ENCODE data around the gene LDAH. TPM values are rescaled to one million over a fixed set of nuclear protein-coding genes. Genes with fewer than 3 reads are reported as not detected.

The LDAH gene
- polyA plus RNA-seq, 2 of the 4 experiments (the other 2 are of a cell fraction), result 29.6 to 42.4 TPM

DNA sequence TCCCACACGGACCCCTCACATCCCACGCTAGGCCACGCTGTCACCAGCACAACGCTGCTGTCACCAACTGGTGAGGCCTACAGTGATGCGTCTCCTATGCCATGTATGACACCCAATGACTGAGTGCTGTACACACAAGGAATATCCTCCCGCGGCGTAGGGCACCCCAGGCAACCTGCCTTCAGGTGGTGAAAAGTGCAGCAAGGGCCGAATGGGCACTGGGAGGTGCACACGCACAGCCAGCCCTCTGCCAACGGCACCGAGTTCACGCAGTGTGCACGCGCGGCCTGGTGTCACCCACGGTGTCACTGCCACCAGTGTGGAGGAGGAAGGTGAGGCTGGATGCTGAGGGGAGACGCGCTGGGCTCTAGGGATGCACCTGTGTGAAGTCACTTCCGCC is 176.5 kb downstream of the LDAH start:
- 89% methylated on average over 20 of the region's 20 CpGs for WGBS (ENCODE audit: missing lambda C conversion rate)
- TF ChIP-seq RCOR1 (IDR thresholded peaks at IDR 0.05; ENCODE audit: low read depth, low read length) (no peak), FOXS1 (CRISPR knock-in tag; IDR thresholded peaks at IDR 0.05) (no peak), TFCP2L1 (CRISPR knock-in tag; IDR thresholded peaks at IDR 0.05) (no peak), KDM5A (IDR thresholded peaks at IDR 0.05) (no peak), HDAC2 (IDR thresholded peaks at IDR 0.05) (no peak), NPAS2 (CRISPR knock-in tag; IDR thresholded peaks at IDR 0.05; ENCODE audit: borderline replicate concordance) (no peak), RAD21 (conservative IDR thresholded peaks at IDR 0.05 in 1 of 2, IDR thresholded peaks at IDR 0.05 in 1 of 2) (no peak), GATA3 (IDR thresholded peaks at IDR 0.05; ENCODE audit: borderline replicate concordance) (no peak), HES2 (IDR thresholded peaks at IDR 0.05) (no peak), POLR2AphosphoS2 (conservative IDR thresholded peaks at IDR 0.05; ENCODE audit: low read length) (no peak), ZNF302 (CRISPR knock-in tag; IDR thresholded peaks at IDR 0.05) (no peak), CEBPB (IDR thresholded peaks at IDR 0.05) (no peak), EHF (CRISPR knock-in tag; IDR thresholded peaks at IDR 0.05) (no peak), BHLHE40 (IDR thresholded peaks at IDR 0.05; ENCODE audit: low read depth, low read length) (no peak), RNF2 (IDR thresholded peaks at IDR 0.05; ENCODE audit: borderline replicate concordance, low read depth) (no peak), ESRRA (IDR thresholded peaks at IDR 0.05; ENCODE audit: borderline replicate concordance, low read length) (no peak), PBX3 (IDR thresholded peaks at IDR 0.05) (no peak), CBX2 (IDR thresholded peaks at IDR 0.05; ENCODE audit: borderline replicate concordance, low read depth) (no peak), CHD4 (IDR thresholded peaks at IDR 0.05; ENCODE audit: borderline replicate concordance) (no peak)
- TF ChIP-seq, protein P1, sequence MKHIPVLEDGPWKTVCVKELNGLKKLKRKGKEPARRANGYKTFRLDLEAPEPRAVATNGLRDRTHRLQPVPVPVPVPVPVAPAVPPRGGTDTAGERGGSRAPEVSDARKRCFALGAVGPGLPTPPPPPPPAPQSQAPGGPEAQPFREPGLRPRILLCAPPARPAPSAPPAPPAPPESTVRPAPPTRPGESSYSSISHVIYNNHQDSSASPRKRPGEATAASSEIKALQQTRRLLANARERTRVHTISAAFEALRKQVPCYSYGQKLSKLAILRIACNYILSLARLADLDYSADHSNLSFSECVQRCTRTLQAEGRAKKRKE (CRISPR knock-in tag; IDR thresholded peaks at IDR 0.05; ENCODE audit: low read depth), result no peak
- no peaks in the 10 kb centered on the region for H3K9me3 ChIP-seq
- FAIRE-seq, result no peak
- no peak overlapping the region for H3K4me2 ChIP-seq
- no peak overlapping the region for H3K27ac ChIP-seq
- ChIA-PET CTCF (interaction anchor here (0.6 to 12.0 kb wide), 9 partner anchors 11 to 267 kb away, joined by 3 to 195 read pairs (median 3); partner anchors contain the start of gene GDF7), POLR2A (interaction anchor here (7.0 kb wide), 1 partner anchor 199 kb away, joined by 73 read pairs; the partner anchor contains the start of gene RHOB)
- no peak overlapping the region for H3K4me3 ChIP-seq
- no peak for DNase-seq (ENCODE audit: low read depth in 1 of 2, low spot score in 1 of 2)
- no peak for ATAC-seq
- H3K4me1 ChIP-seq, result peaks cover 20% of the 10 kb centered on the region; the same call in 2 of the 3 replicates

- Histone ChIP-seq H3K4me2 (no peak overlapping the region), H3K27ac (no peak overlapping the region), H3K4me3 (no peak overlapping the region), H3K4me1 (peaks cover 20% of the 10 kb centered on the region; the same call in 2 of the 3 replicates), H3K9me3 (no peaks in the 10 kb centered on the region)
- ChIA-PET CTCF (interaction anchor here (0.6 to 12.0 kb wide), 5 partner anchors 13 to 234 kb away, joined by 3 to 195 read pairs (median 11); partner anchors contain the start of gene GDF7), POLR2A (interaction anchor here (7.0 kb wide), 1 partner anchor 198 kb away, joined by 73 read pairs; the partner anchor contains the start of gene RHOB)
- no peak for TF ChIP-seq ZNF302 (CRISPR knock-in tag; IDR thresholded peaks at IDR 0.05)
- no peak for TF ChIP-seq JUN (IDR thresholded peaks at IDR 0.05)
- no peak for TF ChIP-seq REST (IDR thresholded peaks at IDR 0.05)
- TF ChIP-seq RARB (CRISPR knock-in tag; IDR thresholded peaks at IDR 0.05), result no peak
- TF ChIP-seq, protein P1 (CRISPR knock-in tag; IDR thresholded peaks at IDR 0.05; ENCODE audit: low read depth), result no peak
- TF ChIP-seq RCOR1 (IDR thresholded peaks at IDR 0.05; ENCODE audit: low read depth, low read length), result no peak
- TF ChIP-seq RNF2 (IDR thresholded peaks at IDR 0.05; ENCODE audit: borderline replicate concordance, low read depth), result no peak
- no peak for TF ChIP-seq ESRRA (IDR thresholded peaks at IDR 0.05; ENCODE audit: borderline replicate concordance, low read length)
- no peak for FAIRE-seq
- ATAC-seq, result no peak
- WGBS (ENCODE audit: missing lambda C conversion rate), result 70% methylated on average over 10 of the region's 10 CpGs
- DNase-seq (ENCODE audit: low read depth in 1 of 2, low spot score in 1 of 2), result no peak
These were observed 177.1 kb downstream of the LDAH start for GRCh38 chr2:20645761-20646160.

Measured in A549 (cell line).